OCI-LY1 (cell line): Measurements from ENCODE around the gene DSC2.

Source experiments
- CTCF ChIP-seq: fragments of 200-600 bp; sonication (generic), shearing (Covaris generic); IDR thresholded peaks from 2 replicates; pipeline ENCODE4 v1.5.1; 2017; ENCODE audit warnings: mild to moderate bottlenecking, antibody characterized with exemption, low read length, moderate library complexity, mixed read lengths
- EZH2 ChIP-seq: fragments of 200-600 bp; sonication (generic), shearing (Covaris generic); IDR thresholded peaks from 2 replicates; pipeline ENCODE4 v1.8.0; 2017; ENCODE audit warnings: borderline replicate concordance, mixed run types, mild to moderate bottlenecking, antibody characterized with exemption, low read length, moderate library complexity, mixed read lengths

DNA sequence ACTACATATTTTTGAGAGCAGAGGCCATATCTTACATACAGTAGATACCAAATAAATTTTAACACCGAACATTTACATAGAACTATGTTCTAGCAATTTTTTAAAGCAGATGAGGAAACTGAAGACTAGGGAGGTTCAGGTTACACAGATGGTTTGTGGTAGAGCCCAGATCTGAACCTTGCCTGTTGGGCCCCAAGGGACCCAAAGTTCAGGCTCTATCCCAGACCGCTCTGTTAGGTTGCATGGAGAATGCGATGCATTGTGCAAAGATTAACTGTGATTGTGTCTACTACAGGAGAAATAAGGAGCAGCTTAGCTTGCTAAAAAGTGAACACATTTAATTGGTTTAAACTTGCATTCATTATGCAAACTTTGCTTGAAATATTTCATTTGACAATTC, 43.3 kb downstream of the DSC2 start:
- TF ChIP-seq CTCF = no peak
- no peak for TF ChIP-seq EZH2
